NT2/D1 (cell line): Measurements from ENCODE around the gene OLFML1.

Experiments used
- SUZ12 ChIP-seq: IDR thresholded peaks from 2 replicates; pipeline ENCODE4 v1.6.1; 2011; ENCODE audit not compliant: insufficient read length, insufficient read depth; ENCODE audit errors: extremely low read depth
- YY1 ChIP-seq: IDR thresholded peaks from 2 replicates; pipeline ENCODE4 v1.6.1; 2011; ENCODE audit not compliant: insufficient read length, insufficient read depth

- TF ChIP-seq YY1 (no peak), SUZ12 (no peak)
These were observed at the start of gene OLFML1 for GRCh38 chr11:7485186-7486097.
